CD4-positive, alpha-beta memory T cell (primary cell): Measurements from ENCODE around the gene SEC14L5. TPM values are rescaled to one million over a fixed set of nuclear protein-coding genes. Genes with fewer than 3 reads are reported as not detected.

ENCODE experiments used
- CTCF ChIA-PET: fragments of 350-600 bp; sonication (Branson Sonifier 250); formaldehyde crosslinking; loops from one replicate; lab custom pipeline; 2021; ENCODE audit warnings: inconsistent platforms; ENCODE audit not compliant: partially characterized antibody; lab: Charles Lee
- POLR2A ChIA-PET: fragments of 350-600 bp; sonication (Branson Sonifier 250); formaldehyde crosslinking; loops from one replicate; lab custom pipeline; 2021; ENCODE audit not compliant: partially characterized antibody; lab: Charles Lee
- DNase-seq, 5 donors: peaks; one replicate each; pipeline versions ENCODE4 v3.0.0 to v3.0.0-alpha.2; 2020 to 2022; ENCODE audit warnings: mixed read lengths in 1 of 5
- H3K27ac ChIP-seq: one replicate; pipeline ENCODE4 v1.7.0; 2013; ENCODE audit warnings: low read depth, low read length
- H3K27me3 ChIP-seq: 2 replicates; pipeline ENCODE4 v1.7.0; 2013; ENCODE audit warnings: mild to moderate bottlenecking, low read length, moderate library complexity; ENCODE audit not compliant: insufficient read depth
- H3K36me3 ChIP-seq: 2 replicates; pipeline ENCODE4 v1.7.0; 2013; ENCODE audit warnings: mild to moderate bottlenecking, low read length, moderate library complexity; ENCODE audit not compliant: insufficient read depth
- H3K4me1 ChIP-seq: 2 replicates; pipeline ENCODE4 v1.7.0; 2013; ENCODE audit warnings: mild to moderate bottlenecking, low read length, moderate library complexity; ENCODE audit not compliant: insufficient read depth
- H3K4me3 ChIP-seq, 2 donors: one replicate each; pipeline ENCODE4 v1.7.0; 2013; ENCODE audit warnings: low read length in 2 of 2, mild to moderate bottlenecking in 1 of 2
- H3K9me3 ChIP-seq, 2 donors: one replicate each; pipeline ENCODE4 v1.7.0; 2013; ENCODE audit warnings: low read length in 2 of 2, control low read depth in 1 of 2; ENCODE audit not compliant: control insufficient read depth in 1 of 2
- H3K27ac Mint-ChIP-seq, 7 donors: one replicate each; pipeline ENCODE4 v1.8.0; 2020 to 2021; ENCODE audit warnings: mixed read lengths in 7 of 7, mild to moderate bottlenecking in 6 of 7, inconsistent platforms in 3 of 7, moderate library complexity in 3 of 7
- H3K27me3 Mint-ChIP-seq, 2 donors: one replicate each; pipeline ENCODE4 v1.8.0; 2020 to 2021; ENCODE audit warnings: mixed read lengths in 2 of 2
- H3K36me3 Mint-ChIP-seq, 2 donors: one replicate each; pipeline ENCODE4 v1.8.0; 2020 to 2021; ENCODE audit warnings: mixed read lengths in 2 of 2, inconsistent platforms in 1 of 2, mild to moderate bottlenecking in 1 of 2
- H3K4me1 Mint-ChIP-seq, 4 donors: one replicate each; pipeline ENCODE4 v1.8.0; 2020 to 2021; ENCODE audit warnings: mixed read lengths in 4 of 4, mild to moderate bottlenecking in 1 of 4
- H3K4me3 Mint-ChIP-seq, 8 donors: one replicate each; pipeline ENCODE4 v1.8.0; 2020 to 2021; ENCODE audit warnings: mixed read lengths in 8 of 8, mild to moderate bottlenecking in 7 of 8, moderate library complexity in 6 of 8, inconsistent platforms in 3 of 8
- H3K9me3 Mint-ChIP-seq, 8 donors: one replicate each; pipeline ENCODE4 v1.8.0; 2020 to 2021; ENCODE audit warnings: mixed read lengths in 8 of 8, mild to moderate bottlenecking in 5 of 8, inconsistent platforms in 3 of 8, moderate library complexity in 1 of 8
- intact Hi-C: fragments of 100-400 bp; cut with micrococcal nuclease; formaldehyde crosslinking; loops from one replicate; pipeline ENCODE4 v1.15.1; 2023
- polyA plus RNA-seq, 2 donors: library from polyadenylated mRNA; unstranded; fragments of 300-500 nt; fragmentation: Illumina TruSeq; gene quantifications; one replicate each; pipeline ENCODE4 v1.2.3, GENCODE V29; 2021
- total RNA-seq, 2 experiments: library from RNA; stranded (reverse); gene quantifications; one replicate each; pipeline ENCODE4 v1.2.3, GENCODE V29; 2021

Gene SEC14L5
- total and polyA plus RNA-seq, 4 experiments from 2014 or later = not detected

- peaks cover 13 to 26% of the 10 kb centered on the region in 2 donors for H3K27me3 Mint-ChIP-seq
- H3K27ac Mint-ChIP-seq = no peak overlapping the region
- Histone ChIP-seq H3K4me1 (no peaks in the 10 kb centered on the region), H3K9me3 (no peaks in the 10 kb centered on the region), H3K36me3 (no peaks in the 10 kb centered on the region), H3K27ac (no peak overlapping the region), H3K27me3 (no peaks in the 10 kb centered on the region), H3K4me3 (no peak overlapping the region)
- no peaks in the 10 kb centered on the region for H3K4me1 Mint-ChIP-seq
- H3K36me3 Mint-ChIP-seq = no peaks in the 10 kb centered on the region
- POLR2A ChIA-PET = no interaction called here
- H3K9me3 Mint-ChIP-seq = peaks cover 0 to 2% (median 0%) of the 10 kb centered on the region in 8 donors
- CTCF ChIA-PET = no interaction called here
- no peak overlapping the region for H3K4me3 Mint-ChIP-seq
- no peak for DNase-seq
- intact Hi-C loops = no loop called here
Measured at GRCh38 chr16:5000573-5001001, 42.5 kb downstream of the SEC14L5 start.

GRCh38 chr16:5001571-5001970 is 43.4 kb downstream of the SEC14L5 start:
- Mint-ChIP-seq H3K4me3 (no peak overlapping the region), H3K27ac (no peak overlapping the region), H3K36me3 (no peaks in the 10 kb centered on the region), H3K4me1 (no peaks in the 10 kb centered on the region), H3K27me3 (peaks cover 12 to 29% of the 10 kb centered on the region in 2 donors), H3K9me3 (peaks cover 0 to 2% (median 0%) of the 10 kb centered on the region in 8 donors)
- no peak overlapping the region for H3K4me3 ChIP-seq
- ChIA-PET POLR2A (no interaction called here), CTCF (no interaction called here)
- H3K27me3 ChIP-seq = no peaks in the 10 kb centered on the region
- intact Hi-C loops = no loop called here
- H3K27ac ChIP-seq = no peak overlapping the region
- H3K36me3 ChIP-seq = no peaks in the 10 kb centered on the region
- no peaks in the 10 kb centered on the region for H3K4me1 ChIP-seq
- no peak for DNase-seq
- no peaks in the 10 kb centered on the region for H3K9me3 ChIP-seq

DNA sequence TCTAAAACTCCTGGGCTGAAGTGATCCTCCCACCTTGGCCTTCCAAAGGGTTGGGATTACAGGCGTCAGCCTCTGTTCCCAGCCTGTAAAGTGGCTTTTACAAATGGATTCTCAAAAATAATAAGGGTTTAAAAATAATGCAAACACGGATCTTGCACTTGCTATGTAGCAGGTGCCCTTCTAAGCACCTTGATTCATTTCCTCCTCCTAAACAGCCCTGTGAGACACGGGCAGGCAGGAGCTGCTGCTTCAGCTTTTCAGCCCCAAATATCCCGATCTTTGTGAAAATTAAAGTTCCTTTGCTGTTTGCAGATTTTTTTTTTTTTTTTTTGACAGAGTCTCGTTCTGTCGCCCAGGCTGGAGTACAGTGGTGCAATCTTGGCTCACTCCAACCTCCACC is 43.9 kb downstream of the SEC14L5 start:
- Histone ChIP-seq H3K36me3 (no peaks in the 10 kb centered on the region), H3K27ac (no peak overlapping the region), H3K27me3 (no peaks in the 10 kb centered on the region), H3K4me3 (no peak overlapping the region), H3K4me1 (no peaks in the 10 kb centered on the region), H3K9me3 (no peaks in the 10 kb centered on the region)
- Mint-ChIP-seq H3K36me3 (no peaks in the 10 kb centered on the region), H3K27ac (no peak overlapping the region), H3K27me3 (peaks cover 12 to 26% of the 10 kb centered on the region in 2 donors), H3K9me3 (peaks cover 0 to 2% (median 0%) of the 10 kb centered on the region in 8 donors), H3K4me1 (no peaks in the 10 kb centered on the region), H3K4me3 (no peak overlapping the region)
- intact Hi-C loops = no loop called here
- no peak for DNase-seq
- ChIA-PET CTCF (no interaction called here), POLR2A (no interaction called here)

DNA sequence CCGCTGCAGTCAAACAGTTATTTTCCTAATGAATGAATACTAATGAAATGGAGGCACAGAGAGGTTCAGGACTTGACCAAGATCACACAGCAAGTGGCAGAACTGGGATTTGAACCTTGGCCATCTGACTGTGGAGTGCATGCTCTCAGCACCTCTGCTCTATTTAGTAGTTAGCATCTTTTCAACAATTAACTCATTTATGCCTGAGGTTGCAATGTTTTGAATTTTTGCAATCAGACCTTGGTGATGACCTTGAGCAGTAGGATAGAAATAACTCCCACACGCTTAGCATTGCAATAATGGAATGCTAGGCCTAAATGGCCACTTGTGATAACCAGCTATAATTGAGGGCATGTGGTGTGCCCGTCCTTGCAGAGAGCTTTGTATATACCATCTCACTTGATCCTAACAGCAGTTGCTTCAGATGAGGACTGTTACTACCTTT is 44.6 kb downstream of the SEC14L5 start:
- Histone ChIP-seq H3K4me1 (no peaks in the 10 kb centered on the region), H3K36me3 (no peaks in the 10 kb centered on the region), H3K9me3 (no peaks in the 10 kb centered on the region), H3K27me3 (no peaks in the 10 kb centered on the region), H3K4me3 (no peak overlapping the region), H3K27ac (no peak overlapping the region)
- Mint-ChIP-seq H3K4me3 (no peak overlapping the region), H3K27ac (no peak overlapping the region), H3K27me3 (peaks cover 7 to 20% of the 10 kb centered on the region in 2 donors), H3K36me3 (no peaks in the 10 kb centered on the region), H3K9me3 (peaks cover 0 to 2% (median 0%) of the 10 kb centered on the region in 8 donors), H3K4me1 (no peaks in the 10 kb centered on the region)
- DNase-seq = no peak
- intact Hi-C loops = no loop called here
- ChIA-PET CTCF (no interaction called here), POLR2A (no interaction called here)

DNA sequence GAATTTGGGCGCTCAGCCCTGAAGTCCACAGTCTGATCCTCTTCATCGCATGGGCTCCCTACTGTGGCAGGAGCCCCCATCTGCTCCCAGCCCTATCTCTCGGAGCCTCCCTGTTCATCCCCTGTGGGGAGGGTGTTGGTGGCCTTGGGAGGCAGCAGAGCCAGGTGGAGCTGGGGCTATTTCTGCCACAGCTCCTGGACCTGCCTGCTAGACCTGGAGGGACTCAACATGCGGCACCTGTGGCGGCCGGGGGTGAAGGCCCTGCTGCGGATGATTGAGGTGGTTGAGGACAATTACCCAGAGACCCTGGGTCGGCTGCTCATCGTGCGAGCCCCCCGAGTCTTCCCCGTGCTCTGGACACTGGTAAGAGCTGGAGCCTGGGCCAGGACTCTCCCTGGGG is 45.1 kb downstream of the SEC14L5 start:
- H3K4me1 Mint-ChIP-seq = no peaks in the 10 kb centered on the region
- H3K27ac Mint-ChIP-seq = no peak overlapping the region
- no peak overlapping the region for H3K27ac ChIP-seq
- H3K4me3 ChIP-seq = no peak overlapping the region
- intact Hi-C loops = no loop called here
- H3K27me3 Mint-ChIP-seq = peaks cover 6 to 19% of the 10 kb centered on the region in 2 donors
- H3K36me3 ChIP-seq = no peaks in the 10 kb centered on the region
- ChIA-PET CTCF (no interaction called here), POLR2A (no interaction called here)
- H3K4me1 ChIP-seq = no peaks in the 10 kb centered on the region
- H3K36me3 Mint-ChIP-seq = no peaks in the 10 kb centered on the region
- no peaks in the 10 kb centered on the region for H3K9me3 ChIP-seq
- no peak overlapping the region for H3K4me3 Mint-ChIP-seq
- DNase-seq = no peak
- no peaks in the 10 kb centered on the region for H3K27me3 ChIP-seq
- peaks cover 0 to 2% (median 0%) of the 10 kb centered on the region in 8 donors for H3K9me3 Mint-ChIP-seq

GRCh38 chr16:5003828-5004227 is 45.7 kb downstream of the SEC14L5 start:
- Mint-ChIP-seq H3K27me3 (peaks cover 6 to 17% of the 10 kb centered on the region in 2 donors), H3K4me1 (no peaks in the 10 kb centered on the region), H3K4me3 (no peak overlapping the region), H3K36me3 (no peaks in the 10 kb centered on the region), H3K9me3 (peaks cover 0 to 2% (median 0%) of the 10 kb centered on the region in 8 donors), H3K27ac (no peak overlapping the region)
- intact Hi-C loops = no loop called here
- POLR2A ChIA-PET = no interaction called here
- Histone ChIP-seq H3K4me1 (no peaks in the 10 kb centered on the region), H3K4me3 (no peak overlapping the region), H3K27me3 (no peaks in the 10 kb centered on the region), H3K9me3 (no peaks in the 10 kb centered on the region), H3K36me3 (no peaks in the 10 kb centered on the region), H3K27ac (no peak overlapping the region)
- CTCF ChIA-PET = no interaction called here
- DNase-seq = no peak

DNA sequence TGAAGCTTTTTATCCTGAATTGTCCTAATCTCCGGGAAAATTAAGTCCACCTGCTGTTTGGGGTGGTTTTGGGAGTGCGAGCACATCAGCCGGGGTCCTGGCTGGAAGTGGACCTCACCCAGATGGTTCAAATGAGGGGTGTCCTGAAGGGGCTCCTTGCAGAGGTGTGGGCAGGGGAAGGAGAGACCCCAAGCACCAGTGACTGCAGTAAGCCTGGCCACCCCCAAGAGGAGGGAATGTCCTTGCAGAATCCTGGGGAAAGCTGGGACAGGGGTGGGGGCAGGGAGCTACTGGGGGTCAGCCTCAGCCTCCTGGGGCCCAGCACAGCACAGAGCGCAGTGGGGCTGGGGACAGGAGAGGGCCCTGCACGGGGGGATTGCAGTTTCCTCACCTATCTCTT is 46.2 kb downstream of the SEC14L5 start:
- intact Hi-C loops = no loop called here
- Histone ChIP-seq H3K27ac (no peak overlapping the region), H3K27me3 (no peaks in the 10 kb centered on the region), H3K4me3 (no peak overlapping the region), H3K36me3 (no peaks in the 10 kb centered on the region), H3K4me1 (no peaks in the 10 kb centered on the region), H3K9me3 (no peaks in the 10 kb centered on the region)
- no peak overlapping the region for H3K27ac Mint-ChIP-seq
- H3K9me3 Mint-ChIP-seq = no peaks in the 10 kb centered on the region
- POLR2A ChIA-PET = no interaction called here
- CTCF ChIA-PET = no interaction called here
- H3K4me1 Mint-ChIP-seq = no peaks in the 10 kb centered on the region
- H3K4me3 Mint-ChIP-seq = no peak overlapping the region
- H3K27me3 Mint-ChIP-seq = peaks cover 5 to 15% of the 10 kb centered on the region in 2 donors
- H3K36me3 Mint-ChIP-seq = no peaks in the 10 kb centered on the region
- no peak for DNase-seq

DNA sequence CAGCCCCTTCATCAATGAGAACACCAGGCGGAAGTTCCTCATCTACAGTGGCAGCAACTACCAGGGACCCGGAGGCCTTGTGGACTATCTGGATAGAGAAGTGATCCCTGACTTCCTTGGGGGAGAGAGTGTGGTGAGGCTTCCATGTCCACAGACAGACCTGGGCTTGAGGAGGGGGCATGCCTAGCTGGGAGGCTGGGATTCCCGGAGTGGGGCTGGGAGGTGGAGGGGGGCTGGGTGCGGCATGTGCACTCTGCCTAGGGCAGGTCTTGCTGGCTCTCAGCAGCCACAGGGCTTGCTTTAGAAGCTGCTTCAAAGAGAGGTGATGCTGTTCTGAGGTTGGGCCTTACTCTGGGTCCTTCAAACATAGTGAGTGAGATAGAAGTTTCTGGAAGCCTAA is 47.8 kb downstream of the SEC14L5 start:
- DNase-seq = no peak
- intact Hi-C loops = no loop called here
- Mint-ChIP-seq H3K36me3 (no peaks in the 10 kb centered on the region), H3K27ac (no peak overlapping the region), H3K4me1 (no peaks in the 10 kb centered on the region), H3K4me3 (no peak overlapping the region), H3K9me3 (peaks cover 0 to 2% (median 0%) of the 10 kb centered on the region in 8 donors), H3K27me3 (peaks cover 7 to 17% of the 10 kb centered on the region in 2 donors)
- no peak overlapping the region for H3K4me3 ChIP-seq
- H3K27me3 ChIP-seq = no peaks in the 10 kb centered on the region
- POLR2A ChIA-PET = no interaction called here
- CTCF ChIA-PET = no interaction called here
- no peaks in the 10 kb centered on the region for H3K4me1 ChIP-seq
- H3K27ac ChIP-seq = no peak overlapping the region
- H3K9me3 ChIP-seq = no peaks in the 10 kb centered on the region
- H3K36me3 ChIP-seq = no peaks in the 10 kb centered on the region
